Fibroblast of gingiva (primary cell): ENCODE measurements around the gene FXYD4.
A peak's percentile ranks its signal among the peaks of the same experiment; 100 is the strongest.

ENCODE experiments used
- DNase-seq: peaks from one replicate; pipeline ENCODE4 v3.0.0-alpha.2; 2011; ENCODE audit warnings: low read depth

Gene FXYD4

GRCh38 chr10:43344051-43344450 is 27.4 kb upstream of the FXYD4 start:
- no peak for DNase-seq

DNA sequence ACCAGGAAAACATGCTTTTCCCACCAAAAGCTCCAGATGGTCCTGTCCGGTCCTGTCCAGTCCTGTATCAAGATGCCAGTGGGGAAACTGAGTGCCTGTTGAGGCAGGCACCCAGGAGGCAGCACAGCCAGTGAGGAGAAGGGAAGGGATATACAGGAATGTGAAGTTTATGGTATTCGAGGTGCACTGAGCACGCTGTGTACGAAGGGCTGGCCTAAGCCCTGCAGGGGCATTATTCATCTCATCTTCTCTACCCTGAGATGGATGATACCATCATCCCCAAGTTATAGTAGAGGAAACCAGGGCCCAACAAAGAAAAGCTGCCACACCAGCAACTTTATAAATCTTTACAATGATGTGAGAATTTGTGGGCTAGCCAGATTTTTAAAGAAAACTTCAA is 23.4 kb upstream of the FXYD4 start:
- DNase-seq, result no peak

GRCh38 chr10:43348511-43349312 is 22.7 kb upstream of the FXYD4 start:
- DNase-seq, result peak; percentile 64

DNA sequence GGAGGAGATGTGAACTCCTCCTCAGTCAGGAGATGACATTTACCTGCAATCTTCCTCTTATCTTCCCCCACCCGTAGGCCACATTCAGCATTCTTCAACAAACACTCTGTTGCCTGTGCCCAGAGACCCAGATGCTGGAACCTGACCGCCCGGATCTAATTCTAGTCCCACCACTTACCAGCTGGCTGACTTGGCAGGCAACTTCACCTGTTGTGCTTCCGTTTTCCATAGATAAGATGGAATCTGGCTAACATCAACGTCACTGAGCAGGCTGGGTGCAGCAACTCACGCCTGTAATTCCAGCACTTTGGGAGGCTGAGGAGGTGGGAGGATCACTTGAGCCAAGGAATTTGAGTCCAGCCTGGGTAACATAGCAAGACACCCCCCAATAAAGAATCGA is 21.3 kb upstream of the FXYD4 start:
- no peak for DNase-seq

DNA sequence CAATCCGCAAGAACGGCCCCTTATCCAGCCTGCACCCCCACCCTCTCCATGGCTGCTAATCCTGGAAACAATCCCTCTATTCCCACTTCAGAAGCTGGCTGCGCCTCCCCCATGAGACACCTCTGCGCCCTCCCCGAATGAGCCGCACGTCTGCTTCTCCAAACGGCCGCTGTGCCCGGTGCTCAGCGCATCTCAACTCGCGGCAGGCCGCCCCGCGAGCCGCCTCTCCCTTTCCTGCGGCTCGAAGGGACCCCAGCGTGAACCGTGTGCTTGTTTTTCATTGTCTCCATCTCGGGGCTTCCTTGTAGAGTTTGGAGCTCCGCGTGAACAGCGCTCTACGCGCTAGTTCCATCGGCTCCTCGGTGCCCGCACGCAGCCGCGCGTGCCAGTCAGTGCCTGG is 20.8 kb upstream of the FXYD4 start:
- DNase-seq, result no peak

DNA sequence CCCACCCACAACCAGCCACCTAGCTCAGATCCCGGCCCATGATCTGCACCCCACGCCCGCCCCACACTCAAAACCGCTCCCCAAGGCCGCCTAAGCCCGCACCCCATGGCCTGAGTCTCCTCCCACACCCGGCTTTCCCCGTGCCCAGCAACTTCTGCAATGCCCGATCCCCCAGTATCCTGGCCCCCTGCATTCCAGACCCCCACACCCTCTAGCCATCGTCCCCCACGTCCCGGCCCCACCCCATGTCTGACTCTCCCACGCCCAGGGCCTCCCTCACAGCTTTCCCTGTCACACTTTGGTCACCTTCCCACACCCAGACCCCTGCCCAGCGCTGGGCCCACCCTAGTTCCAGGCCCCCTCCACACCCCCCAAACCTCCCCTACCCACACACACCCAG is 20.1 kb upstream of the FXYD4 start:
- DNase-seq, result no peak

DNA sequence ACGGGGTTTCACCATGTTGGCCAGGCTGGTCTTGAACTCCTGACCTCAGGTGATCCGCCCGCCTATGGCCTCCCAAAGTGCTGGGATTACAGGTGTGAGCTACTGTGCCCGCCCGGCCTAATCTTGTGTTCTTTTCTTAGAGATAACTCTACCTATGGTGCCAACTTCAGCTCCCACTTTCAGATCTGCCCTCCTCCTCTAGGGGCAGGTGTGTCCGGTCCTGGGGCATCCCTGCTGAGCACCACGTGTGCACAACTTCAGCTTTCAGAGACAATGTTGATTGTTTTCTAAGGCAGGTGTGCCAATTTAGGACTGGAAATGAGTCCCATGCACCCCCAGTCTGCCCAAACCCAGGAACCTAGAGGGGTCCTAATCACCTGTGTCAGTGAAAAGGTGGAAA is 18.5 kb upstream of the FXYD4 start:
- DNase-seq, result no peak

DNA sequence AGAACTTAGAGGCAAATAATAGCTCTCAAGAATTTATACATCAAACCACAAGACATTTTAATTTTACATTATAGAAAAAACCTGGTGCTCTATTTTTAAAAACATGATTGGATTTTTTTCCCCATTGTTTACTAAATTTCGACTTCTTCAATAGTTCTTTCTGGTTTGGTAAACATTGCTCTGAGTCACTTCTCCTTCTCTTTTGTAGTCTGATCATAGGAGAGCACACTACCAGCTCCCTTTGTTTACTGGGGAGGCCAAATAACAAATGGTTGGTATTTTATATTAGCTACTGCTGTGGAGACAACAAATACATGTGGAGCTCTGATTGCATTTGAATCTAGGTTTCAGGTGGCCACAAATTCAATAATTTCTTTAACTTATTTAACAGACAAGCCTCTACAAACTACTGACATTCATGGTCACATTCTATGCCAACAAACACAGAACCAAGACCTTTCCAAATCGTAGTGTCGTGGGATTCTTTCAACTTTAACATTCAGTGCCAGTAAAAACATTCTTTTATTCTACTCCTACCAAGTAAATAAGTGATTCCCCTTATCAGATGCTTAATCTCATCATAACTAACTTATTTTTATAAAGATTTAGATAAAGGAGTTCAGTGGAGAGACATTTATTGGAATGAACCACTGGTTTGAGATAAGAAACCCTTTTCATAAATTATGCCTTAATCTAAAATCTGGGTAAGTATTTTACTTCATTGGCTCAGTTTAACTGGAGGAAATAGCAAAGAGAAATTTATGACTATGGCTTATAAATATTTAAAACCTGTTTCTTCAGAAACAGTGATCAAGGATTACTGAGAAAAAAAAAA is 17.7 kb upstream of the FXYD4 start:
- no peak for DNase-seq

GRCh38 chr10:43354330-43354635 is 17.2 kb upstream of the FXYD4 start:
- DNase-seq, result no peak

DNA sequence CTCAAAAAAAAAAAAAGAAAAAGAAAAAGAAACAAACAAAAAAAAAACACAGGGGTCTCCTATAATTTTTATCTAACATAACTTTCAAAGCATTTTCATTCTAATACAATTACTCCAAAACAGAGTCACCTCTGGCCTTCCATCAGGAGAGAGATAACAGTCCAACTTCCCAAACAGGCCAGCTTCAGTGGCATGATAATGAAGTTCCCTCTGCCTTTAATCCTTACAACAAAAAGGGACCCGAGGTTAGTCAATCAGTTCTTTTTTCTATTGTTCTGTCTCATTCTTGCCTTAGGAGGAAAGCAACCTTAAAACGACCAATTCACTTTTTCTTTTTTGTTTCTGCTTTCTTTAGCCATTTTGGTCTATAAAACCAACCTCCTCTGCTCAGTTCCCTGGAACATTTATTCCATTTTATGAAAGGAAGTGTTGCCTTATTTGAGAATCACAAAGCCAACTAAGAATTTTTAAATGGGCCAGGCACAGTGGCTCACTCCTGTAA is 16.5 kb upstream of the FXYD4 start:
- DNase-seq, result no peak

DNA sequence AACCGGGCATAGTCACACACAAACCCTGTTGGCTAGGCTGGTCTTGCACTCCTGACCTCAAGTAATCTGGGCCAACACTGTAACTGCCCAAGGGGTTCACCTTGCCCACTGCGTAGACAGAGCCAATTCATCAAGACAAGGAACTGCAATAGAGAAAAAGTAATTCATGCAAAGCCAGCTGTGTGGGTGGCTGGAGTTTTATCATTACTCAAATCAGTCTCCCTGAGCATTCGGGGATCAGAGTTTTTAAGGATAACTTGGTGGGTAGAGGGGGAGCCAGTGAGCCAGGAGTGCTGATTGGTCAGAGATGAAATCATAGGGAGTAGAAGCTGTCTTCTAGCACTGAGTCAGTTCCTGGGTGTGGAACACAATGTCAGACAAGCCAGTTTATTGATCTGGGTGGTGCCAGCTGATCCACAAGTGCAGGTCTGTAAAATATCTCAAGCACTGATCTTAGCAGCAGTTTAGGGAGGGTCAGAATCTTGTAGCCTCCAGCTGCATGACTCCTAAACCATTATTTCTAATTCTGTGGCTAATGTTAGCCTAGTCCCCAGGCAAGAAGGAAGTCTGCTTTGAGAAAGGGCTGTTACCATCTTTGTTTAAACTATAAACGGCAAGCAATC is 15.6 kb upstream of the FXYD4 start:
- no peak for DNase-seq

GRCh38 chr10:43360086-43360485 is 11.3 kb upstream of the FXYD4 start:
- no peak for DNase-seq

DNA sequence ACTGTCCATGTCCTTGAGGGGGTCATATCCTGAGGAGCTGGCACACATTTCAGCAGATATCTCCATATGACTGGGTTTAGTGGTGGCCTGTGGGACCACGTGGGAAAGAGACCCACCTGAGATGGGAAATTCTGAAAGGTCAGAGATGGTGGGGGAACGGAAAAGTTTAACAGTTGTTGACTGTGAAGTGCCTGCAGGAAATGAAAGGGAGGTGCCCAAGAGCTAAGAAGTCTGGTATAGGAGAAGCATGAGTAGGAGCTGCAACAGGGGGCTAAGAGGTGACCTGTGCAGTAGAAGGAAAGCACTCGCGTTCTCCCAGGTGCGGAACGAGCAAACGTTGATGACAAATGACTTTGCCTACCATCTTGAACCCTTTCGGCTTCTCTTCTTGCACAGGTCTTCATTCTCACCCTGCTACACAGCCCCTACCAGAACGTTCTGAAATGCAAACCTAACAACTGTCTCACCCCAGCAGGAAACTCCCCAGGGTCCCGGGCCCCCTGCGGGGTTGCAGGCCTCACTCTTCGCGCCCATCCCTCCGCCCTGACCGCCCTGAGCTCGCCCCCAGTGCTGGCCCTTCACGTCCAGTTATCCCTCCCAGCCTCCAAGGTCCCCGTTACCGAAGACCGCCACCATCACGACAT is 9.8 kb upstream of the FXYD4 start:
- no peak for DNase-seq

- DNase-seq, result peak; percentile 59
These were observed 9.1 kb upstream of the FXYD4 start for GRCh38 chr10:43362191-43362839.

DNA sequence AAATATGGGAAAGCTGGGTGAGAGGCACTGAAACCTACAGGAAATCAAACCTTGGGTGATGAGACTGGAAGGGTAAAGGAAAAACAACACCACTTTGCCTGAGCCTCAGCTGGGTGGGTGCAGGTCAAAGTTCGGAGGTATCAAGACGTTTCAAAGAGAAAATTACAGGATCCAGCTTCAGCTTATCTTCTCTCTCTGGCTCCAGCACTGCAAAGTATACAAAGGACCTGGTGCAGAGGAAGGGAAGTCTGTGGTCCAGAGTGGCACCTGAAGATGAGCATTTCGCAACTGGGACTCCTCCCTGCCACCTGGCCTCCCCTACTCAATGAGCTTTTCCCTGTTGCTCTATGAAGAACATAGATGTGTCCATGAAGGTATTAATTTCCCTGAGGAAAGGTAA is 6.4 kb upstream of the FXYD4 start:
- DNase-seq, result no peak

GRCh38 chr10:43369921-43370320 is 1.5 kb upstream of the FXYD4 start:
- DNase-seq, result no peak

- DNase-seq, result no peak
These were observed 693 bp upstream of the FXYD4 start for GRCh38 chr10:43370671-43371215.

- no peak for DNase-seq
These were observed 1.4 kb downstream of the FXYD4 start for GRCh38 chr10:43372765-43373361.

DNA sequence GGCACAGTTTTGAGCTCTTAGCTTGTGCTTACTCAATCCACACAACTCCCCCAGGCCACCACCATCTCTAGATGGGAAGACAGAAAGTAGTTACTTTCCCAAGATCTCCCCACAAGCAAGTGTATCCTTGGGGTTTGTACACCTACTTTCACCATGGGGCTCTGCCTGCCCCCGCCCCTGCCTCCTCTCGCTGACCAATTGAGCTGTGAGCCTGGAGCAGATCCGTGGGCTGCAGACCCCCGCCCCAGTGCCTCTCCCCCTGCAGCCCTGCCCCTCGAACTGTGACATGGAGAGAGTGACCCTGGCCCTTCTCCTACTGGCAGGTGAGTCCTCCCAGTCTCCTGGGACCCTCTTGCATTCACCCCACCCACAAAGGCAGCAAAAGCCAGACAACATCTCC is 2.0 kb downstream of the FXYD4 start:
- no peak for DNase-seq

DNA sequence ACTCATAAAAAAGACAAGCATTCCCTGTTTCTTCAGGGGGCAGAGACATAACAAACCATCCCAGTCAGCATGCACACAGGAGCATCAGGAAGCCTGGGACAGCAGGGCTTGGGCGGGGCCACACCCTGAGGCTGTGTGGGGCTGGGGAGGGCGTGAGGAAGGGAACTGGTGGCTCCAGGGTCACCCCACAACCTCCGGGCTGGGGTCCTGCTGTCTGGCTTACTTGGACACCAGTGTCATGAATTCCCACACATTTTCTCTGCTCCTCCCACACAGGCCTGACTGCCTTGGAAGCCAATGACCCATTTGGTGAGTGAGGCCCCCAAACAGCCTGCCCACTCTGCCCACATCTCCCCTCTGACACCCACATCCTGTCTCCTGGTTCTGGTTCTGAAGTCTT is 2.8 kb downstream of the FXYD4 start:
- no peak for DNase-seq

DNA sequence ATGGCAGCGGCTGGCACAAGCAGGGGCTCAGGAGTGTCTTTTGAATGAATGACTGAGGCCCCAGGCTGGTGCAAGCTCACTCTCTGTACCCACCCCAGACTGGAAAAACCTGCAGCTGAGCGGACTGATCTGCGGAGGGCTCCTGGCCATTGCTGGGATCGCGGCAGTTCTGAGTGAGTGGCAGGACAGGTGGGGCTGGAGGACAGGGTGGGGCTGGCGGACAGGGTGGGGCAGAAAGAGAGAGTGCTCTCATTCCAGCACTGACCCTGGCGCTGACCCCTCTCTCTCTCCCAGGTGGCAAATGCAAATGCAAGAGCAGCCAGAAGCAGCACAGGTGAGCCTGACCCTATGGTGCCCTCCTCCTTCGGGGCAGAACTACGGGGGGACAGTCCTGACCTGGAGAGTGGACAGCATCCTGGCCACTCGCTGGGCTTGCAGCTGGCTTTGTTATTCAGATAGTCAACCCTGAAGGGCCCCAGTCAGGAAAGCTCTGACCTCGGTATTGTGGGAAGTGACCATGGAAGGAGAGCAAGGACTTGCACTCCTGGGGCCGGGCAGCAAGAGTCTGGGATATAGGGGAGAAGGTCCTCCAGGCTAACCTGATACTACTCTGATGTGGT is 4.1 kb downstream of the FXYD4 start:
- no peak for DNase-seq
